ENCODE measurements around the gene GALK1.
"Not testable (repeated sequence)": the region's sequence is repeated elsewhere in the genome, so short reads cannot be mapped to it uniquely, and the experiment has no call there.

The GALK1 gene

DNA sequence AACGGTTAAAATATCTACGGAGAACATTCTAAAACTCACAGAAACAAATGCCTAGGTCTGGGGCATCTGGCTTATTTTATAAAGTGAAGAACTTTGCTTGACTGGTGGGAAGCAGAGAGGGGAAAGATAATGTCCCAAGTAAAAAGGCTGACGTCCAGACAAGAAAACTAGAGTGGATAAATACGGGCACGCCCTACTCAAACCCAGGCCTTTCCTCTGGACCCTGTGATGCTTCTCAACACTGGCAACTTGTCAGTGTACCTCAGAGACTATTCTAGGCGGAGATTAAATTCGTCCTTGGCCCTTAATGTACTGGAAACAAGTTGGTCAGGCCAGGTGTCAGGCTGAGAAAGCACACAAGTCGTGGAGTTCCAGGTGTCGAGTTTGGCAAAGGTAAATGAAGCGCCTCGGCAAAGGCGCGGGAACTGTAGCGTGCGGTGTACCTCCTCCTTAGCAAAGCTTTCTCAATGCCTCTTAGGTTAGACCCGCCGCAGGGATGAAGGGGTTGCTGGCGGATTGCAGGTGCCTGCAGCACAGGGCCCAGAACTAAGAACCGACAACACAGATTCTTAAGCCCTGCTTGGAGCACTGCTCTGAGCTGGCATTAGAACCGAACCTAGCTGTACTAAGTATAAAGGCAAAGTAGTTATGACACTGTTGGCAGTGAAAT lies 18.9 kb upstream of the GALK1 start:
- DNase-seq (ENCODE audit: low read depth) = no peak

DNA sequence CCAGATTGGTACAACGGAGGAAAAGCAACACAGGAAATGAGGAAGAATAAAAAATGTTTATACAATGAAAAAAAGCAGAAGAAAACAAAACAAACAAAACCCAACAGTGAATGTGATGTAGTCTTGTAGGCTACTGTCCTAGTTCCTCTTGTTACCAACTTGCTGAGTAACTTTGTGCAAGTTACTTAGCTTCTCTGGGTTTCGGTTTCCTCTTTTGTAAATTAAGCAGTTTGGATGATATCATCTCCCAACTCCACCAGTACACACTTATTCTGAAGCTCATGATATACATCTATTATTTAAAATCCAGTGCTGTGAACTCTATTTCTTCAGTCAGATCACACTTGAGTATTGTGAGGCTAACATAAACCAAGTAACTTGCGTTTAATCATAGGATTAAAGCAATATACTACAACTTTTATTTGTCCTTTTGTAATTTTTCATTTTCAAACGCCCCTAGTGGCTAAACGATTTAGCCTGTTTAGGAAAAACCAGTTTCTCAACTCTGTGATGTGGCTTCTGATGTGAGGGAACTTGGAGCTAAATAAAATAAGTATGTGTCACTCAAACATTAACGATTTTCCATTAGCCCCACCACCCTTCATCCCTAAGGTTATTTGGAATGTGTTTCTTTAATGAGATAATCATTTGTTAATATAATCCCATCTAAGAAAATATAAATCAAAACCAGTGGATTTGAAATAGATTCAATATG lies 18.2 kb upstream of the GALK1 start:
- DNase-seq (ENCODE audit: low read depth) = peak; percentile 36

DNA sequence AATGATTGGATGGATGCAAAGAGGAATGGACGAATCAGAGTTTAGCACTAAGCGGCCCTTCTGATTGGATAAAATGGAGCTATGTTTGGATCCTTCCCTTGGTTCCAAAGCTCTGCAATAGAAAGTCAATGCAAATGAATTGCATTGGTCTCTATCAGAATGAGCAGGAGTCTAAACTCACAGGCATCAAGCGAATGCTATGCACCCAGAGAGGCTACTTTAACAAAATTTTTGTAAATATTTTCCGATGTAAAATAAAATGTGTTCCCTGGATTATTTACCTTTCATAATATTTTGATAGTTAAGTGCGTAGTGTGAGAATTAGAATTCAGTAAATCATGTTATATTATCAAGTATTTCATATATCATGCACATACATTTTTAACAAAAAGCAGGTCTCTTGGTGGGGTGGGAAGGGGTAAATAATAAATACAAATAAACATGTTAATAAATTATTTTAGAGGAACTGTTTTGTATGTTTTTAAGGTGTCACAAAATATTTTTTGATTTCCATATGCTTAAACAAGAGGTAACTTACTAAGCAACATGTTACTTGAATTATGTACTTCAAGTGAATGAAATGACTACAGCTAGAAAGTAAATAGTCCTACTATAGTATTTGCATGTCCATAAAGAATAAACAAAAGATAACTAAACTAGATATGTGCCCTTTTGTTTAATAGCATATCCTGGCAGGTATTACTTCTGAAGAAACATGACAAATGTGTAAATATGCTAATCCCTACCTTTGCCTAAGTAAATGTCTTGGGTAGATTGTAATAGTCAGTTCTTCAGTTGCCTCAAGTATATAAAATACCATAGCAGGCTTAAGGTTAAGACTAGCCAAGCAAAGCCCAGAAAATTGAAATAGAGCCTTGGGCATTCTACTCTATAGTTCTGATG lies 15.2 kb upstream of the GALK1 start:
- no peak for DNase-seq (ENCODE audit: low read depth)

DNA sequence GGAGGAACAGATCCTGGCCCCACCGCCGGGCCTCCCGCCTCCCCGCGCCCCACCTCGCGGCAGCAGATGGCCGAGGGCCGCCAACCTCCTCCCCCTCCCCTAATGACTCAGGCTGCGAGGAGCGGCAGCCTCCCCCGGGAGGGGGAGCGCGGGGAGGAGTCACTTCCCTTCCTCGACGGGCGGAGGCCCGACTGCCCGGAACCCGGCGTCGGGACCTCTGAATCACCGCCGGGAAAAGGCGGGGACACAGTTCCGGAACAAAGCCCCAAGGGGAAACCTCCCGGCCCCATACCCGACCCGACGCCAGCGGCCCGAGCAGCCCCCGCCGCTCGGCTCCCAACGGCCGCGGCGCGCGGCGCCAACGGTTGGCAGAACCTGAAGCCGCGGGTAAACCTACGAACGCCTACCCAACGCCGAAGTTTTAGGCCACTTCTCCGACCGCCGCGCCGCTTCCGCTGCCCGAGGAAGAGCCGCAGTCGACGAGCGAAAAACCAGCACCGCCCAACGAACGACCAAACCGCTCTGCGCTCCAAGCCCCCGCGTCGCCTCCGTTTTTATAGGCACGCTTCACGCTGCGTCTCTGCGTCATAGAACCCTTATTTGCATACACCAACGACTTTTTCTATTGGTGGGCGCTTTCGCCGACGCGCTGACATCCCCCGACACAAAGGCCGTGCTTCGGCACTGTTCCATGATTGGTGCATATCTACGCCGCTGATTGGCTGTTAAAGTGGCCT lies 14.4 kb upstream of the GALK1 start:
- DNase-seq (ENCODE audit: low read depth) = peak; percentile 100

DNA sequence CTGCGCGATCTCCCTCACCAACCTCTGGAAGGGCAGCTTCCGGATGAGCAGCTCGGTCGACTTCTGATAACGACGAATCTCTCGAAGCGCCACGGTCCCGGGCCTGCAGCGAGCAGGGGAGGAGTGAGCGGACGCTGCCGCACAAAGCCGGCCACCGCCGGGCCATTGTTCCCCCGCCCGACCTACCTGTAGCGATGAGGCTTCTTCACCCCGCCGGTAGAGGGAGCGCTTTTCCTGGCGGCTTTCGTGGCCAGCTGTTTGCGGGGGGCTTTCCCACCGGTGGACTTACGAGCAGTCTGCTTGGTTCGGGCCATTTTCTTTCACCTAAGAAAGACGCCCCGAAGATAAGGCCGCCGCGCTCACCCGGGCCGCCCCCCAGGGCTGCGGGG lies 13.9 kb upstream of the GALK1 start:
- no peak for DNase-seq (ENCODE audit: low read depth)

DNA sequence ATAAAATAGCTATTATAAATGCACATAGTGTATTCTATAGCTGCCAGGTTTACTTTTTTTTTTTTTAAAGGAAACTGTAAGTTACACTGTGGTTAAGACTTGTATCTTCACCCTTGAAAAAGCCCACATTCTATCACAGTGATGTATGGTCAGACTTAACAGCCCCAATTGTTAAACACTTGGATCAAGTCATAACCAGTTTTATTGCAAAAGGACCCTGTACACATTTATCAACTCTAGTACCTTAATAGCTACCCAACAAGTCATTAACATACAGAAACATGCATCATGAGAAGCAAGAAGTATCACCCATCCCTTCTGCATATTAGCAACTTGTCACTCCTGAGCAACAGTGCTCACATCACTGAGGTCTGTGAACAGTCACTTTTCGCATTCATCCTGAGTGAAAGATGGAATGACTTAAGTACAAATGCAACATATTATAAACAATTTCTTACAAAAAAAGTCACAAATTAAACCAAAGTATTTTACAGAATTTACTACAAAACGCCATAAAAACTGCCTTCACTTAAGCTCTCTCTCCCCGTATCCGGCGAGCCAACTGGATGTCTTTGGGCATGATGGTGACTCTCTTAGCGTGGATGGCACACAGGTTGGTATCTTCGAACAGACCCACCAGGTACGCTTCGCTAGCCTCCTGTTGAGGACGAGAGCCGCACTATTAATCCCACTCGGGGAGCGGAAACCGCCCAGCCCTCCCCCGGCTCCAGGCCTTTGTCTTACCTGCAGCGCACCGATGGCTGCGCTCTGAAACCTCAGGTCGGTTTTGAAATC lies 13.3 kb upstream of the GALK1 start:
- DNase-seq (ENCODE audit: low read depth) = not testable (repeated sequence)

DNA sequence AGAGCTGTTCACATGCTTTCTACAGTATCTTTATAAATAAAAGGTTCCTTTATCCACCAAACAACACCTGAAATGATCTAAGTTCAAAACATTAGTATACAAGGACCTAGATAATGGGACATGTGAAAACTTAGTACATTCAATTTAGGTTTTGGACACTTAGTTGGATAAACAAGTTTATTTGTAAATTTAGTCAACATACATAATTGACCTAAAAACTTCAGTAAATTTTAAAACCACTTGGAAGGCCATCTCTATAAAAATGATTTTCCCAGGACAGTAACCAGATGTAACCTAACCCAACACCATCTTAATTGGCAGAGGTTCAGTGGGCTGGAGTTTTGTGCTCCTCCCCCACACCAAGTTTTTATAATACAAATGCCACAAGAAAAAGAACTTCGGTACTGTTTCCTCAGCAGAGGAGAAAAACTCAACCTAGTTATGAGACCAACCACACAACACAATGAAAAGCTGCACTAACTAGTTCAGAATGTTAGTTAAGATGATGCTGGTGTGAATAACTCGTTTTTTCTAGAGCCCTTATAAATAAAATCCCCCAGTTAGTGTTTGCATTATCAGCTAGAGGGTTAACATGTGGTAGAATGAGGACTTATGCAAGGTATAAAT lies 12.4 kb upstream of the GALK1 start:
- DNase-seq (ENCODE audit: low read depth) = no peak

DNA sequence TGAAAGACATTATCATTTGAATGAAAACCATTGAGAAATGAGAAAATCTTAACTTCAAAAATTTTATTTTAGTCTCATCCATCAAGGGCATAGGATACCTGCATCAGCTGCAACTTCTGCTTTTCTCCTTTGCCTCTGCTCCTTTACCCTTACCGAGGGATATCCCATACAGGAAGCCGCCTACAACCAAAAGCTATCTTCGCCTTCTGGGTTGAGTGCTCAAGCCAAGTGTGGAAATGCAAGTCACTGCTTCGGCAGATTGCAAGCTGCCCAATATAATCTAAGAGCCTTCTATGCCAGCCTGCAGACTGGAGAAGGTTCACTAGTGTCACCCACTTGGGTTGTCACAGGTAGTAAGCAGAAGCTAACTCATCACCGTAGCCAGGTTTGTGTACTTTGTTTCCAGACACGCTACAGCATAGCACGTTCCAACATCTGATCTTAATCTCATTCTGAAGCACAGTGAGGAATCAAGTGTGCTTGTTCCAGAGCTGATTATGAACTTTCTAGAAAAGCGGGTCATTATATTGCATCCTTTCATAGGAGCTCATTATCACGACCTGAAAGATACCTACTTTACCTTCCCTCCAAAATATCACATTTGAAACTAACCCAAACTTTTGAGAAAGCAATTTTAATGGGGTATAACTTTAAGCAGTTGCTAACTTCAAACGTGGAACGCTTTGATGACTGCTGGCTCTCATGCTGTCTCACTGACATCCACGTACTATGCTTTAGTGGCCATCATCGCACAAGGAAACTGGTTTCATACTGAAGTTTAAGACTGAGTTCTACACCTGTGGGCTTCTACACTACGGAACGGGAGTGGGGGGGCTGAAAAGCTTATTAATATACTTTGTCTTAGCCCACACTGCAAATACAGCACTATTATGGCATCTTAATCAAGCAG lies 11.6 kb upstream of the GALK1 start:
- no peak for DNase-seq (ENCODE audit: low read depth)

DNA sequence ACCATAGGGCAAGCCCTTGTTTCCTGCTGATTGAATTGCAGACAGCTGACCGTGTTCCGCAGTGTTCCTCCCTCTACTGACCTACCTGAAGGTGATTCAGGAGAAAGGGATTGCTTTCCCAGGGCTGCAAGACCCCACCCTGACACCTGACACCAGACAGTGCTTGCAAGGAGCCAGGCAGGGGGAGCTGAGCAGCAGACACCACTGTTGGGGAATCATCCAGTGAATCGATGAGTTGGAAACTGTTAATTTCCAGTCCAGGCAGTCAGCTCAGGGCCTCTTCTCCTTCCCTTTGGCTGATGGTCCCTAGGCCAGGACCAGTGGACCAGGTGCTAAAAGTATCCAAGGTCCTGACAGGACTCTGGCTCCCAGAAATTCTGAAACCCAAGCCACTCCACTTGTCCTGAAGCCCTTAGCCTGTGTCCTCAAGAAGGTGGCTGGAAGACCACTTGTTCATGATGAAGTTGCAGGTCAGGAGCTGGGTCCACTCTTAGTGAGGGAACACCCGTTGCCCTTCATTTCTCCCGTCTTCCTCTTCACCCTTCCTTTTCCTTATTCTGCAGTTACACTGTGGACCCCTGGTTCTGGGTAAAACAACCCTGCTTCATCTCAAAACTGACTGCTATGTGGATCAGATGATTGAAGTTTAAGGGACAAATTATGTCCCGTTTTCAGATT lies 10.1 kb upstream of the GALK1 start:
- no peak for DNase-seq (ENCODE audit: low read depth)

DNA sequence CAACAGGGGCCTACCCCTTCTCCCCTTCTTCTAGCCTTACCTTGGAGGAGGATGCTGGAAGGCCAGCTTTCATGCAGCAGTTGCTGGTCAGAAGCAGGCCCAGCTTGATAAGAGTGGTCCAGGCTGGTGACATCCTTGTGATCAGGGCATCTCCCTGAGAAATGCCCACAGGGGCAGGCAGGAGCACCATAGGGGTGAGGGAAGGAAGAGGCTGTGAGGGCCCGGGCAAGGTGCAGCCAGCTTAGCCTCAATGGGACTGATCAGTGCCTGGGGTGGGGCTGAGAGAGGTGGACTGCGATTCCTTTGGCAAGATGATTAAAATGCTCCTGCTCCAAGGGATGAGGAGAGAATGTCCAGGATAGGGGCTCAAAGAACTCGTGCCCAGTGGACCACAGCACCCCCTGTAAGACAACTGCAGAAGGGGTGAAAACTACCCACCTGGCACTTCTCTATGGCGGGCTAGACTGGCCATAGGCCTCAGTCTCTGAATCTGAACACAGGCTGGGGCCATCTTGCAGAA lies 9.5 kb upstream of the GALK1 start:
- no peak for DNase-seq (ENCODE audit: low read depth)

DNA sequence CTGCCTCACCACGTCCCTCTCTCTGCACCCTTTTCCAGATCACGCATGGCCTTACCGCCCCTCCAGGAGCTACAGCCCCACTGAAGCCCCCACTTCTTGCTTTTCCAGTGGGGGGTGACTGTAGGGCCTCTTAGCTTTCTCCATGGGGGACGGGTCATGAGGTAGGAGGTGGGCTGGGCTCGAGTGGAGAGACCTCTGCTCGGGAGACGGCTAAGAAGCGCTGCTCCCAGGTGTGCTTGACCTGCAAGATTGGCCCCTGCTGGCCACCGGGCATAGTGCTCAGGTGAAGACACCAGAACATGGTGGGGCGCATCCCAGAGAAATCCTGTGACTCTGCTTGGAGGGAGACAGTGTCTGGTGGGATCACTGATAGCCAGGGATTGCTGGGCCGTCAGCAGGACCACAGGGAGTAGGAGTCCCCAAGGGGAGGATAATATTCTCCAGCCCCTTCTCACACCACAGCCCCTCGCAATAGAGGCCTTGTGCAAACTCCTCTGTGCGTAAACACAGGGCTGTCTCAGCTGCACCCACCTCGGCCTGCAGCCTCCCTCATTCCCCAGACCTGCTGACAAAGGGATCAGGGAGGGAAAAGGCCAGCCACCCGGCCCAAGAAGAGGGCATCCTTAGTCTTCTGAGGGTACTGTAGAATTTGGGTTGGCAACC lies 8.9 kb upstream of the GALK1 start:
- no peak for DNase-seq (ENCODE audit: low read depth)

DNA sequence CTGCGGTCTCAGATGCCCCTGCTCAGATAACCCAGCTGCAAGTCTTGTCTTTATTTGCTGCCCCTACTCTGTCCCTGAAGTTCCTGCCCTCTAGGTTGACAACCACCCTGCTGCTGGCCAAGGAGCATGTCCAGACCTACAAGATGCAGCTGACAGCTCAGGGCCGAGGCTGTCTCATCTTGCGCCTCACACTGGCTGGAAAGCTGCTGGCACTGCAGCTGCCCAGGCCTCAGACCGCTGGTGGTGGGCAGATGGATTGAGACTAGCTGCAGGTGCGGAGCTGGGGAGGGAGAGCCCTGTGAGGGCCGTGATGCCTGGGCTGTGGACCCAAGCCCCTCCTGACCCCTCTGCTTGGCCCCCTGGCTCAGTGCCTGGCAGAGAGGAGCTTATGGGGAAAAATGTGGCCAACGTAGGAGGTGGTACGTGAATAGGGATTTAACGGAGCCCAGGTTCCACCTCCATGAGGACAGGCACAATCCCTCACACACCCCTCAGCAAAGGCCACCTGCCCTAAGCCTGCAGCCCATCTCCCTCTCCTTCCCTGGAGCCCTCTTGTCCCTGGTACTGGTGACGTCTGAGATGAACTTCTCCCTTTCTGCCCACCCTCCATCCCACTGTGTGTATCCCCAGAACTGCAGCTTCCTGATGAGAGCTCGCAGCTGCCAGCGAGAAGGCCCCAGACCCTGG lies 8.3 kb upstream of the GALK1 start:
- no peak for DNase-seq (ENCODE audit: low read depth)

DNA sequence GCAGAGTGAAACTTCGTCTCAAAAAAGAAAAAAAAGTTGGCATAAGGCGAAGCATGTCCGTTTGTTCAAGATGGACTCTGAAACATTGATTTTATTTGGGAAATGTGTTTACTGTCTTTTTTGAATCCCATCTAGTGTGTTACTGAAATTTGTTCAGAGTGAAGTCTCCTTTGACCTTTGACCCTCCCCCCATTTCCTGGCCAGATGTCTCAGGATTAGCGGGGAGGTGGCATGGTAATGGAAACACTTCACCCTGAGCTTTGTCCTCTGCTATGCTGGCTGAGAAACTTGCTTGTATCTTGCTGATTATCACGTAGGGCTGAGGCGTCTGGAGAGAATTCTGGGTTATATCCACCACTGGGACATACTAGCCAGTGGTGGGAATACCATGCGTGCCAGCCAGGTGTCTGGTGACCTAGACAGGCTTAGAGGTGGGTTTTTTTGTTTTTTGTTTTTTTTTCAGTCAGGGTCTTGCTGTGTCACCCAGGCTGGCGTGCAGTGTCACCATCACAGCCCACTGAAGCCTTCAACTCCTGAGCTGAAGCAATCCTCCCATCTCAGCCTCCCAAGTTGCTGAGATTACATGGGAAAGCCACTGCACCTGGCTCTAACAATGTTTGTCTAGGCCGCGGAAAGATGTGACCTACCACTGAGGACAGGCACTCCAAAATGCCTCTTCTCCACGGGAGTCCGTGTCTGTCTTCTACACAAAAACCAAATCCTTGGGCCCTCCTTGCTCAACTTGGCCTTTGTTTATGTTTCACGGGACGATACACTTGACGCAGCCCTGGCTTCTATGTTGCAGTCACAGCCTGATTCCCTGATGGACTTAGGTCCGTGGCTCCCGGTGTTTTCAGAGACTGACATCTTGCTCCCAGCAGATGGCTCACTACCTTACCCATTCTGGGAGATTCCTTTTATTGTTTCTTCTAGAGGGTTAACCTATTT lies 6.6 kb upstream of the GALK1 start:
- no peak for DNase-seq (ENCODE audit: low read depth)

DNA sequence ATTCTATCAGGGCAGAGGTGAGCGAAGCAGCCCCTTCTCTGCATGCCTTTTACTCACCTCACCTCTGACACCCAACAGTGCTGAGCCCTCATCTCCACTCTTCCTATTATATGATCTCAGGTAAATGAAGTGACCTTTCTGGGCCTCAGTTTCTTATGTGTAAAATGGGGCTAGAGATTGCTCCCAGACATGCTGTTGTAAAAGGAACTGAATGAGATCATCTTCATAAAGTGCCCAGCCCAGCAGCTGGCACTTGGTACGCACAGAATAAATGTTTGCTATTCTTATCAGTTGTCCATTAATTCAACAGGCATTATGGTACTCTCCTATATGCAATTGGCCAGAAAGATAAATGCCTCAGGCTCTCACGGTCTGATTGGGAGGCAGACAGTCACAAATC lies 4.5 kb upstream of the GALK1 start:
- no peak for DNase-seq (ENCODE audit: low read depth)

DNA sequence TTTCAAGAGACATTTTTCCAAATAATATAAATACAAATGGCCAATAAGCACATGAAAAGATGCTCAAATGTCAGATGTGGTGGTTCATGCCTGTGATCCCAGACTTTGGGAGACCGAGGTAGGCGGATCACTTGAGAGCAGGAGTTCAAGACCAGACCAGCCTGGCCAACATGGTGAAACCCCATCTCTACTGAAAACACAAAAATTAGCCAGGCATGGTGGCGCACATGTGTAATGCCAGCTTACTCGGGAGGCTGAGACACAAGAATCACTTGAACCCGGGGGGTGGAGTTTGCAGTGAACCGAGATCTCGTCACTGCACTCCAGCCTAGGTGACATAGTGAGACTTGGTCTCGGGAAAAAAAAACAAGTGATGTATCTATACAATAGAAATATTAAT lies 2.9 kb upstream of the GALK1 start:
- no peak for DNase-seq (ENCODE audit: low read depth)

DNA sequence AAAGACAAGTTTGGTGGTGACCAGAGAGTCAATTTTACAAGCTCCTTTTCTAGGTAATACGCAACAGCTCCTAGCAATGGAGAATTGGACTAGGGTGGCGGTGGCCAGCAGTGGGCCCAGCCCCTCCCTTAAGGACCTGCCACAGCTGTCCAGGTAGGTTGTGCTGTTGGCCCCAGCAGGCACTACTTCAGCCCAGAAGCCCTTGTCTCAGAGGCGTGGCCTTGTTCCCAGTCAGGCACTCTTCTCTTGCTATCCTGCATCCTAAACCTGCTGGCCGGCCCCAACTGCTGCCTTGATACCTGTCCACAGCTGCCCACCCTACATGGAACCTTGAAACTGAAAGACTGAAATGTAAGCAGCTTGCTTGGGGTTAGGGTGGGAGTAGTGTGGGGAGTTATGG lies 989 bp upstream of the GALK1 start:
- DNase-seq (ENCODE audit: low read depth) = no peak

DNA sequence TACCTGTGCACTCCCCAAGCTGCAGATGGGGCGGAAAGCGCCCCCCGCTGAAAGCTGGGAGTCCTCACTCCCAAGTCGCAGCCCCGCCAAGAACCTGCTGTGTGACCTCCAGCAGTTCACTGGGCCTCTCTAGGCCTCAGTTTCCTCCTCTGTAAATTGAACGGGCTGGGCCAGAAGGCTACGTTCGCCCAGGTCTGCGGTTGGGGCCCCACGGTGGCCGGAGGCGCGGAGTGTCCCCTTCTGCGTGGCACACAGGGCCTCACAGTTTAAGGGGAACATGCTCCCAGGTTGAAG lies 628 bp downstream of the GALK1 start:
- no peak for DNase-seq (ENCODE audit: low read depth)

All from GM04504 (cell line).